ENCODE results near the gene KANK4. TPM values are rescaled to one million over a fixed set of nuclear protein-coding genes. Genes with fewer than 3 reads are reported as not detected.

The KANK4 gene
- polyA plus RNA-seq, 2 of the 4 experiments (the other 2 are of a cell fraction) = 0.66 to 0.81 TPM

GRCh38 chr1:62304975-62305374 lies 14.3 kb downstream of the KANK4 start:
- DNase-seq (ENCODE audit: low read depth in 1 of 2, low spot score in 1 of 2) = no peak
- H3K4me2 ChIP-seq = no peak overlapping the region
- no peak for FAIRE-seq
- H3K4me3 ChIP-seq = no peak overlapping the region
- CTCF ChIA-PET = interaction anchor here (0.6 to 1.0 kb wide), 3 partner anchors 10 to 102 kb away, joined by 3 read pairs; no protein-coding TSS in a partner anchor
- peaks cover 8% of the 10 kb centered on the region; the same call in 1 of the 3 replicates for H3K4me1 ChIP-seq
- no peak for TF ChIP-seq ESRRA (IDR thresholded peaks at IDR 0.05; ENCODE audit: borderline replicate concordance, low read length)
- TF ChIP-seq RCOR1 (IDR thresholded peaks at IDR 0.05; ENCODE audit: low read depth, low read length) = no peak
- no peak for TF ChIP-seq ZNF302 (CRISPR knock-in tag; IDR thresholded peaks at IDR 0.05)
- no peak for TF ChIP-seq JUNB (IDR thresholded peaks at IDR 0.05)
- no peak for TF ChIP-seq JUN (IDR thresholded peaks at IDR 0.05)
- TF ChIP-seq CHD4 (IDR thresholded peaks at IDR 0.05; ENCODE audit: borderline replicate concordance) = no peak
- TF ChIP-seq, protein P1, sequence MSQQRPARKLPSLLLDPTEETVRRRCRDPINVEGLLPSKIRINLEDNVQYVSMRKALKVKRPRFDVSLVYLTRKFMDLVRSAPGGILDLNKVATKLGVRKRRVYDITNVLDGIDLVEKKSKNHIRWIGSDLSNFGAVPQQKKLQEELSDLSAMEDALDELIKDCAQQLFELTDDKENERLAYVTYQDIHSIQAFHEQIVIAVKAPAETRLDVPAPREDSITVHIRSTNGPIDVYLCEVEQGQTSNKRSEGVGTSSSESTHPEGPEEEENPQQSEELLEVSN (IDR thresholded peaks at IDR 0.05; ENCODE audit: borderline replicate concordance, low read depth) = no peak
- no peak for TF ChIP-seq RNF2 (IDR thresholded peaks at IDR 0.05; ENCODE audit: borderline replicate concordance, low read depth)
- WGBS (ENCODE audit: missing lambda C conversion rate) = 56% methylated on average over 7 of the region's 7 CpGs
- H3K9me3 ChIP-seq = no peaks in the 10 kb centered on the region
- ATAC-seq = no peak
- POLR2A ChIA-PET = no interaction called here
- H3K27ac ChIP-seq = no peak overlapping the region

DNA sequence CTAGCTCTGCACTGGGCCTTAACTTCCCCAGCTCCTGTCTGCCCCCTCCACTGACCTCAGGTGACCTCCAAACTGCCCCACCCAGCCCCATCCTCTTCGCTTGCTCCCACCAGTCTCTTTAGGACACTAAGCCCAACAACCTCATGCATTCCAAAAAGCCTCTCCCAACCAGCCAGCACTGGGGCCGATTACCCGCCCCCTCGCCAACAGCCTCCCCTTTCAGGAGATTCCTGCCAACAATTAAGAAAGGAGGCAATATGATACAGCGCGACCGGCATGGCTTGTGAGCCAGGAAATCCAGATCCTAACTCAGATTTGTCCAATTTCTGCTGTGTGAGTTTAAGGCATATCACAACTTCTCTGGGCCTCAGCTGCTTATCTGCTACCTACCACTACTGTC lies 14.7 kb downstream of the KANK4 start:
- no peak for DNase-seq (ENCODE audit: low read depth in 1 of 2, low spot score in 1 of 2)
- no peaks in the 10 kb centered on the region for H3K9me3 ChIP-seq
- H3K4me2 ChIP-seq = no peak overlapping the region
- CTCF ChIA-PET = interaction anchor here (0.9 to 1.1 kb wide), 4 partner anchors 95 to 146 kb away, joined by 3 read pairs; no protein-coding TSS in a partner anchor
- no peak for FAIRE-seq
- POLR2A ChIA-PET = no interaction called here
- WGBS (ENCODE audit: missing lambda C conversion rate) = 90% methylated on average over 7 of the region's 7 CpGs
- no peak overlapping the region for H3K4me3 ChIP-seq
- ATAC-seq = no peak
- TF ChIP-seq HOXB13 (CRISPR knock-in tag; IDR thresholded peaks at IDR 0.05; ENCODE audit: low read depth) = no peak
- TF ChIP-seq EHF (CRISPR knock-in tag; IDR thresholded peaks at IDR 0.05) = no peak
- TF ChIP-seq HOXB5 (CRISPR knock-in tag; IDR thresholded peaks at IDR 0.05) = no peak
- no peak for TF ChIP-seq RARB (CRISPR knock-in tag; IDR thresholded peaks at IDR 0.05)
- no peak for TF ChIP-seq EP300 (IDR thresholded peaks at IDR 0.05)
- no peak for TF ChIP-seq MYC (IDR thresholded peaks at IDR 0.05; ENCODE audit: borderline replicate concordance, low read length)
- no peak for TF ChIP-seq BCL3 (IDR thresholded peaks at IDR 0.05)
- H3K27ac ChIP-seq = no peak overlapping the region
- H3K4me1 ChIP-seq = peaks cover 8% of the 10 kb centered on the region; the same call in 1 of the 3 replicates

DNA sequence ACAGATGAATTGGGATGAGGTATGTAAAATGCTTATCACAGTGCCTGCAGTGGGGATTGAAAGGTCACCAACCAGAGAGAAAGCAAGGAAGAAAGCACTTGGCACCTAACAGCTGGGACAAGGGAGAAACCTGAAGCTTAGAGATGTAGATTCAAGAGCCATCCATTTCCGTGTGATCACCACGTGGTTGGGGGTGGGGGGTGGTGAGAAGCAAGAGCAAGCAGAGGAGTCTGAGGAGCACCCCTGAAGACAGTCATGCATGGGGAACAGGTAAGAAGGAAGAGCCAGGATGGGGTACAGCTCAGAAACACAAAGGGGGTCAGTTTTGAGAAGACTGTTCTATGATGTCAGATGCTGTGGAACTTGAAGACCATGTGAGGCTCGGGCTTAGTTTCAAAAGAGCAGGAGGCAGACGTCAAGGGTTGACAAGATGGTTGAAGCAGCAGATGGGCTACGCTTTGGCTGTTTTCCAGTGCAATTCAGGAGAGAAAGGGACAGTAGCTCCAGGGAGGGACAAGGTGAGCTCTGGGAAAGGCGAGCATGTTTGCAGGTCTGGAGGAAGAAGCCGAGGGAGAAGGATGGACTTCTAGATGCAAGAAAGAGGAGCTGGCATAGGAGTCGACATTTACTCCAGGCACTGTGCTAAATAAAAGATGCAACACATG lies 17.4 kb downstream of the KANK4 start:
- DNase-seq (ENCODE audit: low read depth in 1 of 2, low spot score in 1 of 2) (no peak), FAIRE-seq (no peak), ATAC-seq (no peak)
- no peaks in the 10 kb centered on the region for H3K4me1 ChIP-seq
- H3K4me3 ChIP-seq = no peak overlapping the region
- no peak overlapping the region for H3K4me2 ChIP-seq
- H3K27ac ChIP-seq = no peak overlapping the region
- CTCF ChIA-PET = interaction anchor here (0.6 kb wide), 1 partner anchor 145 kb away, joined by 3 read pairs; no protein-coding TSS in a partner anchor
- TF ChIP-seq KDM1A (IDR thresholded peaks at IDR 0.05; ENCODE audit: low read depth) (no peak), SMC3 (IDR thresholded peaks at IDR 0.05) (no peak), NR3C1 (IDR thresholded peaks at IDR 0.05) (no peak), ZSCAN20 (CRISPR knock-in tag; IDR thresholded peaks at IDR 0.05) (no peak), POLR2AphosphoS2 (conservative IDR thresholded peaks at IDR 0.05; ENCODE audit: low read length) (no peak), NPAS2 (CRISPR knock-in tag; IDR thresholded peaks at IDR 0.05; ENCODE audit: borderline replicate concordance) (no peak), JUNB (IDR thresholded peaks at IDR 0.05) (no peak), MAFK (IDR thresholded peaks at IDR 0.05; ENCODE audit: partially characterized antibody) (no peak), ZC3H11A (IDR thresholded peaks at IDR 0.05) (no peak), HOXB5 (CRISPR knock-in tag; IDR thresholded peaks at IDR 0.05) (no peak), TFCP2L1 (CRISPR knock-in tag; IDR thresholded peaks at IDR 0.05) (no peak), ESRRA (IDR thresholded peaks at IDR 0.05; ENCODE audit: borderline replicate concordance, low read length) (no peak), POLR2A (IDR thresholded peaks at IDR 0.05; ENCODE audit: low read length) (no peak)
- TF ChIP-seq, protein P2, sequence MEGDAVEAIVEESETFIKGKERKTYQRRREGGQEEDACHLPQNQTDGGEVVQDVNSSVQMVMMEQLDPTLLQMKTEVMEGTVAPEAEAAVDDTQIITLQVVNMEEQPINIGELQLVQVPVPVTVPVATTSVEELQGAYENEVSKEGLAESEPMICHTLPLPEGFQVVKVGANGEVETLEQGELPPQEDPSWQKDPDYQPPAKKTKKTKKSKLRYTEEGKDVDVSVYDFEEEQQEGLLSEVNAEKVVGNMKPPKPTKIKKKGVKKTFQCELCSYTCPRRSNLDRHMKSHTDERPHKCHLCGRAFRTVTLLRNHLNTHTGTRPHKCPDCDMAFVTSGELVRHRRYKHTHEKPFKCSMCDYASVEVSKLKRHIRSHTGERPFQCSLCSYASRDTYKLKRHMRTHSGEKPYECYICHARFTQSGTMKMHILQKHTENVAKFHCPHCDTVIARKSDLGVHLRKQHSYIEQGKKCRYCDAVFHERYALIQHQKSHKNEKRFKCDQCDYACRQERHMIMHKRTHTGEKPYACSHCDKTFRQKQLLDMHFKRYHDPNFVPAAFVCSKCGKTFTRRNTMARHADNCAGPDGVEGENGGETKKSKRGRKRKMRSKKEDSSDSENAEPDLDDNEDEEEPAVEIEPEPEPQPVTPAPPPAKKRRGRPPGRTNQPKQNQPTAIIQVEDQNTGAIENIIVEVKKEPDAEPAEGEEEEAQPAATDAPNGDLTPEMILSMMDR (IDR thresholded peaks at IDR 0.05) = no peak
- TF ChIP-seq, protein P3, sequence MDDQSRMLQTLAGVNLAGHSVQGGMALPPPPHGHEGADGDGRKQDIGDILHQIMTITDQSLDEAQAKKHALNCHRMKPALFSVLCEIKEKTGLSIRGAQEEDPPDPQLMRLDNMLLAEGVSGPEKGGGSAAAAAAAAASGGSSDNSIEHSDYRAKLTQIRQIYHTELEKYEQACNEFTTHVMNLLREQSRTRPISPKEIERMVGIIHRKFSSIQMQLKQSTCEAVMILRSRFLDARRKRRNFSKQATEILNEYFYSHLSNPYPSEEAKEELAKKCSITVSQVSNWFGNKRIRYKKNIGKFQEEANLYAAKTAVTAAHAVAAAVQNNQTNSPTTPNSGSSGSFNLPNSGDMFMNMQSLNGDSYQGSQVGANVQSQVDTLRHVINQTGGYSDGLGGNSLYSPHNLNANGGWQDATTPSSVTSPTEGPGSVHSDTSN (IDR thresholded peaks at IDR 0.05) = no peak
- TF ChIP-seq, protein P4, sequence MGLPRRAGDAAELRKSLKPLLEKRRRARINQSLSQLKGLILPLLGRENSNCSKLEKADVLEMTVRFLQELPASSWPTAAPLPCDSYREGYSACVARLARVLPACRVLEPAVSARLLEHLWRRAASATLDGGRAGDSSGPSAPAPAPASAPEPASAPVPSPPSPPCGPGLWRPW (IDR thresholded peaks at IDR 0.05) = no peak
- no peaks in the 10 kb centered on the region for H3K9me3 ChIP-seq
- POLR2A ChIA-PET = no interaction called here
- 36% methylated on average over 8 of the region's 8 CpGs for WGBS (ENCODE audit: missing lambda C conversion rate)

Data from A549 (cell line).